RPMI7951 (cell line): ENCODE measurements around the gene RFC3. TPM values are rescaled to one million over a fixed set of nuclear protein-coding genes. Genes with fewer than 3 reads are reported as not detected.

ENCODE experiments used
- DNase-seq: peaks from one replicate; pipeline ENCODE4 v3.0.0-alpha.2; 2012; ENCODE audit warnings: low read depth
- total RNA-seq: library from RNA; depleted of rRNA; stranded (reverse); fragments of >200 nt; shearing (Covaris generic); gene quantifications from 2 replicates; pipeline ENCODE4 v1.2.3, GENCODE V29; 2014

Gene RFC3
- total RNA-seq, 1 experiment from 2014 or later, result 56.7 TPM

DNA sequence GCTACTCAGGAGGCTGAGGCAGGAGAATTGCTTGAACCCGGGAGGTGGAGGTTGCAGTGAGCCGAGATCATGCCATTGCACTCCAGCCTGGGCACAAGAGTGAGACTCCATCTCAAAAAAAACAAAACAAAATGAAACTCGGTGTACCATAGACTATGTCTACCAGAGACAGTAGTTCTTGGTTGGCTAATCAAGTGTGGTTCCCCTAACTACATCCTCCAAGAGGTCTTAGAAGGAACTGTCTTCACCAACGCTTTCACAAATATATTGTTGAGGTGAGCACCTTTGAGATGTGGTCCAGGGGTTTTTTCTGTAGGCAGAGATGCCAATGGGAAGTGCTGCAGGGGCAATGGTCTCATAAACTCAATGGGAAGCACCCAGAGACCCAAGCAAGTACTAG is 48.0 kb downstream of the RFC3 start:
- DNase-seq, result no peak

DNA sequence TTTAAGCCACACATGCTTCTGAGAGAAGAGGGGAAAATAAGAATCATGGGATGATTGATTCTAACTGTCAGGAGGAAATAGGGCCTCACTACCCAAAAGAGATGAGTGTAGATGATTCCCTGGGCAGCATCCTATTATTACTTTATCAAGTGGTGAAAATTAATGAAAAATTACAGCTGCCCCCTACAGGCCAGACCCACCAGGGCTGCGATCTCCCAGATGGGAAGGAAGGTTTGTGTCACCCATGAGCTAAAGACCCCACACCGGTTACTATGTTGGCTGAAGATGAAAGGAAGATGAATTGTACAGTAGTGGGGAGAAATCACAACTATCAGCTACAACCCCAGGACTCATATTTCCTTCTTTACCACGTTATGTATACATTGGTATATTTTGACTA is 49.5 kb downstream of the RFC3 start:
- DNase-seq, result no peak

DNA sequence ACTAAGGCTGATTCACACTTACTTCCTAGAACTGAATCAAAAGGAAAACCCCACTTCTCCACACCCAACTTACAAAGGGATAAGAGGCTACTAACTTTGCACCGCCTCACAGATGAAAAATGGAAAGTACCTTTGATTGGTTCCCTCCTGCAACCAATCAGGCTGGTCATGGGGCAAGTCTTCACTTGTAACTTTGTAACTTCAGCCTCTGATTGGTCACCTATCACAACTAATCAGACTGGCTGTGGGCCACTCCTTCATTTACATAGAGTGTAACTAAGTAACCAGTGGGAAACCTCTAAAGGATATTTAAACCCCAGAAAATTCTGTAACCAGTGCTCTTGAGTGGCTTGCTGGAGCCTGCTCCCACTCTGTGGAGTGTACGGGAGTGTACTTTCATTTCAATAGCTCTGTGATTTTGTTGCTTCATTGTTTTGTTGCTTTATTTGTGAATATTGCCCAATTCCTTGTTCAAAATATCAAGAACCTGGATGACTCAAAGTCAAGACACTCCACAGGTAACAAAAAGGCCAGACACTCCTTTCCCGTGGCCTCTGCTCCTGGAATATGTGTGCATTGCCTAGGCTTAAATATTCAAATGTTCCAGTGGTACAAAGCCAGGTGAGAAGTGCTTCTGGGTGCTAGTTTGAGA is 50.5 kb downstream of the RFC3 start:
- no peak for DNase-seq

DNA sequence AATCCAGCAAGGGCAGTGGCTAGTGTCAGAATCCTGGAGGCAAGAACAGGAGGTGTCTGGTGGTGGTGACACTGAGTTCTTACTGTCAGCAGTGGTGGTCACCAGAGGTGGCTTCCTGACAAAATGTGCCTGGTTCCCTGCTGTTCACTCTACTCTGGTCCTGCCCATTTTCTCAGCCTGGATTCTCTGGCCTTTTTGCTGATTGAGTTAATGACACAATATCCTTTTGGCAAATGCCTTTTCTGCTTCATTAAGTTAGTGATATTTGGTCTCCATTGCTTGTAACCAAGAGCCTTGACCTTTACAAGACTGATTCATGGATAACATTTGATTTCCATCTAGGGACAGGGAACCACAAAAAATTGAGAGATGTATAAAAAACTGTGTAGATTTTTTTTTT is 51.1 kb downstream of the RFC3 start:
- DNase-seq, result no peak

DNA sequence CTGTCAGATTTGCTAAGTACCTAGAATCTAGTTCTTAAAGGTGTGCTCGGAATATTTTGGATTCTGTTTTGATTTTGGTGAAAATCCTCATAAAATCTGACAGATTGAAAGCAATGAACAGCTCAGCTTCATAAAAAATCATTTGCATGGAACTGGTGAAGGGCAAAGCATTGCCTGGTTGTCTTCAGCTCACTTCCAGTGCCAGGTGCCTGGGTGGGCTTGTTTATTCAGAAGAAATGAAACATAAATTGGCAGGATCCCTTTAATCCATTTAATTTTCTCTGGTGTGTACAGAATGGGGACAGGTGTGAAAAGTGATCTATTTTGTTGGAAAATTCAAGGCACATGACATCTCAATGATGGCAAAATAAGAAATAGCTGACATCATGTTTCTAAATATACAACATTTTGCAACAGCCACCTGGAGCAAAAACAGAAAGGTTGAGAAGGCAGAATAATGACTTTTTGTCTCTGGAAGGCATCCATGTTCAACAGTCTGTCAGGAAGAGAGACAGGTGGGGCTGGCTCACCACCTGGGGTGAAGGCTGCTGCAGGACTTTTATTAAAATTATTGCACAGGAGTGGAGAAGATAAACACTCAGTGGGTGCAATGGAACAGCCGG is 52.2 kb downstream of the RFC3 start:
- no peak for DNase-seq

DNA sequence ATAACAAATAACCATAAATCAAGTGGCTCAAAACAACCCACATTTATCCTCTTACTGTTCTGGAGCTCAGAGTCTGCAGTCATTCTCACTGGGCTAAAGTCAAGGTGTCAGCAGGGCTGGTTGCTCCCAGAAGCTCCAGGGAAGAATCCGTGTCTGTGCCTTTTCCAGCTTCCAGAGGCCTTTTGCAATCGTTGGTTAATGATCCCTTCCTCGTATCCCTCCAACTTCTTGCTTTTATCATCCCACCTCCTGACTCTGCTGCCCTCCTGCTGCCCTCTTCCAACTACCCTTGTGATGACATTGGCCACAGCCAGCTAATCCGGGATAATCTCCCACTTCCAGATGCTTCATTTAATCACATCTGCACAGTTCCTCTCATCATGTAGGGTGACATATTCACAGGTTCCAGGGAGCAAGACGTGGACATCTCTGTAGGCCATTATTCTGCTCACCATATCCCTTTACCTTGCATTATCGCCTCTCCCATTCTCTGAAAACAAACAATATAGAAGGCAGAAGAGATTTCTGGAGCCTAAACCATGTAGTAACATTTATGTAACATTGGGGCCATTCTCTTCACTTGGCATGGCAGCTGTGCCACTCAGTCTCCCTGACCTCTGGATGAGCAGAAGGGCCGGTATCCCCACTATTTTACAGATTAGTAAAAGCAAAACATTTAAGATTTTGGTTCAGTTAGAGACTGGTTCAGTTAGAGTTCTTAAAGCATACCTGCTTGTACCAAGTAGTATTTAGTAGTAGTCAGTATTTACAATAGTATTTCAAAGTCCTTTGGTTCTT is 53.5 kb downstream of the RFC3 start:
- DNase-seq, result no peak

DNA sequence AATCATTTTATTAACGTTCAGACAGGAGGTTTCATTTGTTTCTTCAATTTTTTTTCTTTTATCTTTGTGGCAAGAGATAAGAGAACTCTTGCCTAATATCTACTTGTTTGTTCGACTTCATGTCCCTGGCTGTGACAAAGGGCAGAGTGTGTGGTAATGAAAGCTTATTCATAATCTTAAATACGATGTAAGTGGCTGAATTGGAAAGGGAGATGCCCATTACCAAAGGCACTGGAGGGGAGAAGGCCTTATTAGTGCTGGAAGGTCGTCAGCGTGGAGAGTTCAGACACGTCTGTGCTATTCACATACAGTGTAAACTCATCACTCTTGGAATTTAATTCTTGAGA is 54.0 kb downstream of the RFC3 start:
- DNase-seq, result no peak

DNA sequence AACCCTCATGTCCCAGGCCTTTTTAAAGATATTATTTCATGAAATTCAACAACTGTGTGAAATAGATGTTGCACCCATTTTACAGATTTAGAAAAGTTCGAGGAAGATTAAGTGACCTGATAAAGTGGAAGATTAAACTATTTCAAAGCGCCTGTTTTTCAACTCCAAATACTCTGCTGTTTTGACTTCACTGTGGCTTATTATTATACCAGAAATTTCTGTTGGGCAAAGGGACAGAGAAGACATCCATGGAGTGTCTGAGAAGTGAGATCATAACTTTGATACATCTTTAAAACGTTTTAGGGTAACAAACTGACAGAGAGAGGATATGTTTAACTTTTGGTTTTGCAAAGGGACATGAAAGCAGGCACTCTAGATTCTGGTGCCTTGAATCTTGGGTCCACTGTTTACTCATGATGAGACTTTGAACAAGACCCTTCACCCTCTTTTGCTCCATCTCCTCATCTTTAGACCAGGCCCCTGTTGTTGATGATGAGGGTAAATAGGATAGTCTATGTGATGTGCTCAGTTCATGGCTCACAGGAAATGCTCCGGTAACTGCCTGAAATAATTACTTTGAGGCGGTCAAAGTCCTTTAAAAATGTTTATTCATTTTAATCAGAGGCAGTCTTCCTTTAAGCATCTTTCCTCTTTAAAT is 55.4 kb downstream of the RFC3 start:
- DNase-seq, result no peak

DNA sequence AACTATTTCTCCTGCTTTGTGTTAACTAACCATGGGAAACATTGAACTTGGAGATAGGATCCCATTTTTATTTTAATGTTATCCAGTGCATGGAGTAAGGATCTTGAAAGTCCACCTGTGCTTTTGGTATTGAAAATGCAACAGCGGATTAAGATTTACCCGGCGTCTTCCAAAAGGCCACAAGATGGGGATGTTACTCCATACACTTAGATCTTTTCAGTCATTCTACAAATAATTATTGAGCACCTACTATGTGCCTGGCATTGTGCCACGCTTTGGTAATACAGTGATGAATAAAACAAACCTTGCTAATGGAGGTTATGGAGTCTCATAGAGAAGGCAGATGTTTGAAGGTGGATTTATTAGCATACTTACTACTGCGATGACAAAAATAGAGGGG is 56.9 kb downstream of the RFC3 start:
- DNase-seq, result no peak

DNA sequence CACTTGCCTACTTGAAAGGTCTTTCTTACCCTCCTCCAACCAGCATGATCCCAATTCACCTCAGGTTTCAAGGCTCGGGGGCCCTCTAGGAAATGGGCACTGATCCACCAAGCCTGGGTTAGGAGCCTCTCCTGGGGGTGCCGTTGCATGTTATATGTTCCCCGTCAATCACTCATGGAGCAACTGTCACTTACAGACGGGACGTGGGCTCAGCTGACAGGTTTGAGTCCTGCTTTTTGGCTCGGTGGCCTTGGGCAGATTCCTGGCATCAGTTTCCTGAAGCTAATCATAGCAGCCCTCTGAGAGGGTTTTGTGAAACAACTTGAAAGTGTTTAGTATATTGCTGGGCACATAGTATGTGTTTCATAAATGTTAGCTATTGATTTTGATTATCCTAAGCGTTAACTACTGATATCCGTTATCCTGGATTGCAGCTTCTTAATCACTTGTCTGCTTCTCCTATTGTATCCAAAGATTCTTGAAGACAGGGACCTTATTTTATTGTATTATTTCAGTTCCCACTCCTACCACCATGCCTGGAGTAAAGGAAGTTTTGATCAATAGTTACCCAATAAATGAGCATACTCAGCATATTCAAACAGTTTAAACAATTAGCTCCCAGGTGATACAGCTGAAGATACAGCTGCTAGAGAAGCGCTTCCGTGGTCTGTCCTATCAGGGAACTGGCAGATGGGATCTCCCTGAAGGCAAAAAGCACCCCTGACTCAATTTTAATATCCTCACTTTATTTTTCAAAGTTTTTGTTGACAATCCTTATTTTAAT is 57.9 kb downstream of the RFC3 start:
- no peak for DNase-seq

DNA sequence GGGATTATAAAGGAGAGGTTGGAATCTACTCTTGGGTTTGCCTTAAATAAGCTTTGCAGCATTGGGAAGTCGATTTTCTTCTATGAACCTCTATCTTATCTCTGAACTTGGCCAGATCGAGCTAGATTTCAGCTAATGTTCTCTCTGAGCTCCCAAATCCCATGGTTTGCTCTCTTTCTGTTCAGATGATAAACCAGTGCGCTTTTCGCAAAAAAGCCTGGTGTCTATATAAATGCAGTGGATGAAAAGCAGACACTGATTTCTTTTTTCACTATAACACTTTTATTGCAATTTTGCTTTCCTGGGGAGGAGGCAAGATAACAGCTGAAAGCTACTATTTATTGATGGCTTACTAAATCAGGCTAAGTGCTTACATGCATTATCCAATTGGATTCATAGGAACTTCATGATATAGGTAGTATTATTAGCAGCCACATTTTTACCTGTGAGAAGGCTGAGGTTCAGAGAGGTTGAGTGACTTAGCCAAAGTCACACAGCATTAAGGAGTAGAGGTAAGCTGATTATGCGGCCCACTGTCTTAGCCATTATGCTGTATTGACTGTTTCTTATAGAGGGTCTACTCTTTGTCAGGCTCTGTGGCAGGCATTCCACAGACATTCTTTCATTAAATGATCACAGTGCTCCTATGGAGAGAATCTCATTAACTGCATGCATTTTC is 58.9 kb downstream of the RFC3 start:
- no peak for DNase-seq

DNA sequence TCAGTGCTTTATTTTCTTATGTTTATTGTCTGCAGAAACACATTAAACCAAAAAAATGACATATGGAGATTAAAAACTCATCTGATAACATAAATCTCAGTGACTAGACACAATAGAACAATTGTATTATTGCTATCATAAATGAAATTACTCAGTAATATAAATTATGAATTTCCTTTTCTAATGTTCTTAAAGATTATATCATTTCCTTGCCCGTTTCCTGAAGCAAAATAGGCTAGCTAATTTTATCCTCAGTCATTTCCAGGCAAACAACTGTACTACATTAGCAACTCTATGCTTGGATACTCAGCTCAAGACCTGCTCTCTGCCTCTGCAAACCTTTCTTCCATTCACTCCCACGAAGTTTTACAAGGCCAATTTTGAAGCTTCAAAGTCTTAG is 61.2 kb downstream of the RFC3 start:
- no peak for DNase-seq

DNA sequence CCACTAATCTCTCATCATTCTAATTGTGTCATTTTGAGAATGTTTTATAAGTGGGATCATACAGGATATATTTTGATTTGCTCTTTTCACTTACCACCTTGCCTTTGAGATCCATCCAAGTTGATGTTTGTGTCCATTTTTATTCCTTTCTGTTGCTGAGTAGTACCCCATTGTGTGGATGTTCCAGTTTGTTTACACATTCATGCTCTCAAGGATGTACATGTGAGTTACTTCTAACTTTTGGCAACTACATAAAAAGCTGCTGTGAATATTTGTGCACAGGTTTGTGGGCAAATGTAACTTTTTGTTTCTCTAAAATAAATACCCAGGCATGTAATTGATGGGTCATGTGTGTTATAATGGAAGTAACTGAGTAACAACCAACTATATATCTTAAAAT is 64.9 kb downstream of the RFC3 start:
- DNase-seq, result no peak

DNA sequence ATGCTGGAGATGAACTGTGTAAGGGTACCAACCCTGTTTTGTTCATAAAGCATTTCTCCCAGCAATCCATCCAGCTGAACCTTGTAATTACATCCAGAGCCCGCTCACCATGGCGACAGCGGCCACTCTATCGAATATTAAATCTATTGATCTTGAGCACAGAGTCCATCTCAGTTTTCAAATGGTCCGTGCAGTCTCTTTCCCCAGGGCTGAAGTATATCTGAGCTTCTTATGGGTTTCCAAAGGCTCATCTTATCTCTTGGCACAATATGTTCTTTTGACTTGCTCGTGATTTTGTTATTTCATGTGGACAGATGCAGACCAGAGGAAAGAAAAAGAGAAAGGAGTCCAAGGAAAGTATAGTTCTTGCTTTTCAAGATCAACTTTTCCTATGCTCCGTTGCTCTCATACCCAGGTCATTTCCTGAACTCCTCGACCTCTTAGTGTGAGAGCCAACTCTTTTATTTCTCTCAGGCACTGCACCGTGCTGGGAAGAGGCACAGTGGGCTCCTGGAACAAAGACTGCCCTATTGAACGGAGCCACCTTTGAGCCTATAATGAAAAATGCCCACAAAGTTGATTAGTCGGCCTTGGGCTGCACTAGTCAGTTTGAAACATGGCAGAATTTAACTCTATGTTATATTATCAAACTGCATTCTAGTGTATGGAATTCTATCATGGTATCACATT is 66.7 kb downstream of the RFC3 start:
- DNase-seq, result no peak
